Endodermal cell (in vitro differentiated cells): ENCODE measurements around the gene RARRES1. TPM values are rescaled to one million over a fixed set of nuclear protein-coding genes. Genes with fewer than 3 reads are reported as not detected.

ENCODE experiments used
- DNase-seq: peaks from one replicate; pipeline ENCODE4 v3.0.0-alpha.2; 2017
- H3K27ac ChIP-seq: 2 replicates; pipeline ENCODE4 v1.5.1; 2013; ENCODE audit warnings: mild to moderate bottlenecking, low read depth, low read length, moderate library complexity
- H3K27me3 ChIP-seq: 2 replicates; pipeline ENCODE4 v1.6.1; 2013; ENCODE audit warnings: mild to moderate bottlenecking, low read length, moderate library complexity; ENCODE audit not compliant: insufficient read depth, control insufficient read depth, poor library complexity, severe bottlenecking
- H3K36me3 ChIP-seq: 2 replicates; pipeline ENCODE4 v1.7.0; 2013; ENCODE audit warnings: mild to moderate bottlenecking, low read length, moderate library complexity; ENCODE audit not compliant: control insufficient read depth, insufficient read depth
- H3K4me1 ChIP-seq: one replicate; pipeline ENCODE4 v1.7.0; 2013; ENCODE audit warnings: low read length; ENCODE audit not compliant: control insufficient read depth, insufficient read depth
- H3K4me3 ChIP-seq: 2 replicates; pipeline ENCODE4 v1.5.1; 2013; ENCODE audit warnings: mild to moderate bottlenecking, low read length, moderate library complexity
- H3K9ac ChIP-seq: 2 replicates; pipeline ENCODE4 v1.6.1; 2013; ENCODE audit warnings: mild to moderate bottlenecking, low read length, moderate library complexity; ENCODE audit not compliant: poor library complexity, severe bottlenecking; ENCODE audit errors: extremely low read depth
- H3K9me3 ChIP-seq: 2 replicates; pipeline ENCODE4 v1.6.1; 2013; ENCODE audit warnings: mild to moderate bottlenecking, low read length, moderate library complexity; ENCODE audit not compliant: control insufficient read depth
- H3K27ac Mint-ChIP-seq: 2 replicates; pipeline ENCODE4 v1.8.0; 2020; ENCODE audit warnings: mixed read lengths
- H3K27me3 Mint-ChIP-seq: 2 replicates; pipeline ENCODE4 v1.8.0; 2021; ENCODE audit warnings: mild to moderate bottlenecking, mixed read lengths; ENCODE audit not compliant: insufficient read depth
- H3K36me3 Mint-ChIP-seq: 2 replicates; pipeline ENCODE4 v1.8.0; 2020; ENCODE audit warnings: low read depth, mixed read lengths
- H3K4me1 Mint-ChIP-seq: 2 replicates; pipeline ENCODE4 v1.8.0; 2020; ENCODE audit warnings: mixed read lengths
- H3K4me3 Mint-ChIP-seq: 2 replicates; pipeline ENCODE4 v1.8.0; 2020; ENCODE audit warnings: mild to moderate bottlenecking, moderate library complexity, mixed read lengths
- H3K9me3 Mint-ChIP-seq: 2 replicates; pipeline ENCODE4 v1.8.0; 2020; ENCODE audit warnings: mild to moderate bottlenecking, mixed read lengths
- CTCF ChIP-seq: fragments of 200-600 bp; sonication (generic); conservative IDR thresholded peaks from 2 replicates; pipeline ENCODE4 v1.5.0; 2021; ENCODE audit warnings: antibody characterized with exemption, mild to moderate bottlenecking
- WGBS, 2 experiments: methylation state at CpG; one replicate each; pipeline versions ENCODE4 v1.1.5 to v1.1.7; 2013; ENCODE audit warnings: missing lambda C conversion rate in 2 of 2, mixed read lengths in 1 of 2; ENCODE audit not compliant: insufficient coverage in 1 of 2, insufficient read length in 1 of 2; 5-methylcytosine and 5-hydroxymethylcytosine counted together
- total RNA-seq, 2 donors: library from RNA; stranded (reverse); fragmentation: NEBNext Ultra II Directional in 1 of 2; extraction: Animal tissue kit (Norgen Biotek cat#: 25700) in 1 of 2; gene quantifications; 2 replicates in 1 of 2; 3 replicates in 1 of 2; pipeline ENCODE4 v1.2.1, GENCODE V29; 2021

RARRES1 gene
- total RNA-seq, 2 donors from 2014 or later, result 0.58 to 0.95 TPM

GRCh38 chr3:158710601-158711000 lies 21.7 kb downstream of the RARRES1 start:
- H3K27me3 ChIP-seq, result no peaks in the 10 kb centered on the region
- Mint-ChIP-seq H3K27me3 (no peaks in the 10 kb centered on the region), H3K27ac (no peak overlapping the region), H3K4me1 (peaks cover 15% of the 10 kb centered on the region), H3K36me3 (peaks cover 23% of the 10 kb centered on the region), H3K4me3 (no peak overlapping the region), H3K9me3 (no peaks in the 10 kb centered on the region)
- no peak overlapping the region for H3K27ac ChIP-seq
- H3K4me3 ChIP-seq, result no peak overlapping the region
- WGBS, 2 experiments, result 95% methylated on average over 4 of the region's 4 CpGs; no CpG with 5 or more reads in 1 of the 2 experiments
- H3K4me1 ChIP-seq, result peaks cover 4% of the 10 kb centered on the region
- no peak for DNase-seq
- no peak overlapping the region for H3K9ac ChIP-seq
- TF ChIP-seq CTCF, result no peak
- no peaks in the 10 kb centered on the region for H3K9me3 ChIP-seq
- peaks cover 11% of the 10 kb centered on the region for H3K36me3 ChIP-seq

DNA sequence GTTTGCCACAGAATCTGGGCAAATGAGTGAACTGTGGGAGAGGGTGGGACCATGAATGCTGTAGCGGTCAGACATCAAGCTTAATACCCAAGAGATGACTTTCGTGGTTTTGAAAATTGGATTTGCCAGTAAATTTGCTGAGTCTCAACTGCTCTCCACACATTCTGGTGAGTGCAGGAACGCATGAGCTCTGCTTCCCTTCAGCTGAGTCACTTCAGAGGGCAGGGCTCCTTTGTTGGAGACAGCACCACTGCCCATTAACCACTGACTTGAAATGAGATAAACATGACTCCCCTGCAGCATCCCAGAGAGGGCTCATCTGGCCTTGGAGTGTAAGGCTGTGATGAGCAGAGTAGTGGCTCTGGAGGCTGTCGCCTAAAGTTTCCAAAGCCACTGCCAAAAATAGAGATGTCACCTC lies 22.6 kb downstream of the RARRES1 start:
- DNase-seq, result no peak
- Histone ChIP-seq H3K27ac (no peak overlapping the region), H3K36me3 (peaks cover 18% of the 10 kb centered on the region), H3K4me1 (peaks cover 4% of the 10 kb centered on the region), H3K27me3 (no peaks in the 10 kb centered on the region), H3K4me3 (no peak overlapping the region), H3K9me3 (no peaks in the 10 kb centered on the region), H3K9ac (no peak overlapping the region)
- no peak for TF ChIP-seq CTCF
- 78 to 93% methylated on average over 3 to 4 of the region's 4 CpGs for WGBS, 2 experiments
- Mint-ChIP-seq H3K27me3 (no peaks in the 10 kb centered on the region), H3K36me3 (peaks cover 23% of the 10 kb centered on the region), H3K9me3 (no peaks in the 10 kb centered on the region), H3K4me3 (no peak overlapping the region), H3K4me1 (peaks cover 15% of the 10 kb centered on the region), H3K27ac (no peak overlapping the region)

GRCh38 chr3:158703566-158703965 lies 28.7 kb downstream of the RARRES1 start:
- Histone ChIP-seq H3K9me3 (no peaks in the 10 kb centered on the region), H3K27ac (no peak overlapping the region), H3K36me3 (peaks cover 6% of the 10 kb centered on the region), H3K4me3 (no peak overlapping the region), H3K9ac (no peak overlapping the region), H3K4me1 (no peaks in the 10 kb centered on the region), H3K27me3 (no peaks in the 10 kb centered on the region)
- Mint-ChIP-seq H3K27ac (no peak overlapping the region), H3K27me3 (no peaks in the 10 kb centered on the region), H3K4me1 (no peaks in the 10 kb centered on the region), H3K9me3 (no peaks in the 10 kb centered on the region), H3K4me3 (no peak overlapping the region), H3K36me3 (peaks cover 2% of the 10 kb centered on the region)
- DNase-seq, result no peak
- TF ChIP-seq CTCF, result no peak
- WGBS, 2 experiments, result 95% methylated on average over 1 of the region's 1 CpG; no CpG with 5 or more reads in 1 of the 2 experiments
